H1 (cell line): ENCODE results near the gene NKAPD1. TPM values are rescaled to one million over a fixed set of nuclear protein-coding genes. Genes with fewer than 3 reads are reported as not detected.

Source experiments
- ASH2L ChIP-seq: fragments of 200-600, 300-600 bp; sonication (generic); IDR thresholded peaks from one replicate; pipeline ENCODE4 v1.7.1; 2017; ENCODE audit warnings: low read length
- ATF2 ChIP-seq: IDR thresholded peaks from 2 replicates; pipeline ENCODE4 v1.6.1; 2012; ENCODE audit warnings: low read length, inconsistent platforms
- CBX5 ChIP-seq: fragments of 300-800, 300-1000 bp; sonication (generic); IDR thresholded peaks from 2 replicates; pipeline ENCODE4 v1.7.1; 2016; ENCODE audit warnings: antibody characterized with exemption, low read length, low read depth
- CREB1 ChIP-seq: IDR thresholded peaks from 2 replicates; pipeline ENCODE4 v1.6.1; 2012; ENCODE audit warnings: inconsistent platforms
- EGR1 ChIP-seq: IDR thresholded peaks from 2 replicates; pipeline ENCODE4 v1.6.1; 2011; ENCODE audit warnings: low read depth, low read length, borderline replicate concordance
- GABPA ChIP-seq: IDR thresholded peaks from 2 replicates; pipeline ENCODE4 v1.6.1; 2011; ENCODE audit warnings: mild to moderate bottlenecking, low read length, moderate library complexity, borderline replicate concordance; ENCODE audit not compliant: insufficient read depth
- JUND ChIP-seq: IDR thresholded peaks from 2 replicates; pipeline ENCODE4 v1.6.1; 2011; ENCODE audit warnings: mild to moderate bottlenecking, improper control_type of control experiment, low read length
- KDM5A ChIP-seq: fragments of 200-600 bp; IDR thresholded peaks from 2 replicates; pipeline ENCODE4 v1.7.1; 2012; ENCODE audit warnings: mild to moderate bottlenecking, low read length, inconsistent platforms, mixed read lengths
- PHF8 ChIP-seq: fragments of 200-600 bp; sonication (generic); conservative IDR thresholded peaks from 2 replicates; pipeline ENCODE4 v1.7.1; 2012; ENCODE audit warnings: low read depth, mild to moderate bottlenecking, inconsistent platforms, low read length, moderate library complexity
- POLR2A ChIP-seq, 2 experiments: IDR thresholded peaks; 1 replicate in 1 of 2; 2 replicates in 1 of 2; pipeline ENCODE4 v1.6.1; 2011; ENCODE audit warnings: low read depth in 2 of 2, low read length in 2 of 2, mild to moderate bottlenecking in 2 of 2; ENCODE audit errors: control extremely low read depth in 1 of 2
- POLR2AphosphoS5 ChIP-seq: IDR thresholded peaks from 2 replicates; pipeline ENCODE4 v1.6.1; 2011; ENCODE audit warnings: low read depth, low read length
- RAD21 ChIP-seq, 2 experiments: IDR thresholded peaks in 1 of 2; conservative IDR thresholded peaks in 1 of 2; 2 replicates each; pipeline ENCODE4 v1.6.1; 2011; ENCODE audit warnings: low read depth in 2 of 2, low read length in 2 of 2, improper control_type of control experiment in 1 of 2, inconsistent platforms in 1 of 2, mild to moderate bottlenecking in 1 of 2, moderate library complexity in 1 of 2
- RFX5 ChIP-seq: IDR thresholded peaks from 2 replicates; pipeline ENCODE4 v1.6.1; 2011; ENCODE audit warnings: low read depth, low read length, improper control_type of control experiment, borderline replicate concordance
- SAP30 ChIP-seq: fragments of 300-600 bp; sonication (generic); IDR thresholded peaks from 2 replicates; pipeline ENCODE4 v1.7.1; 2012; ENCODE audit warnings: low read length, moderate library complexity, mild to moderate bottlenecking, inconsistent platforms; ENCODE audit not compliant: insufficient read depth, insufficient replicate concordance
- SIN3A ChIP-seq, 2 experiments: IDR thresholded peaks in 1 of 2; conservative IDR thresholded peaks in 1 of 2; 2 replicates each; pipeline ENCODE4 v1.6.1; 2011 to 2012; ENCODE audit warnings: low read length in 2 of 2, improper control_type of control experiment in 1 of 2, low read depth in 1 of 2, mild to moderate bottlenecking in 1 of 2
- SIX5 ChIP-seq: IDR thresholded peaks from 2 replicates; pipeline ENCODE4 v1.6.1; 2011; ENCODE audit warnings: mild to moderate bottlenecking, low read depth, low read length
- SP1 ChIP-seq: IDR thresholded peaks from 2 replicates; pipeline ENCODE4 v1.6.1; 2011; ENCODE audit warnings: low read depth, low read length
- TAF1 ChIP-seq: IDR thresholded peaks from 2 replicates; pipeline ENCODE4 v1.6.1; 2011; ENCODE audit warnings: mild to moderate bottlenecking, low read depth, low read length
- TBP ChIP-seq: IDR thresholded peaks from 2 replicates; pipeline ENCODE4 v1.6.1; 2011; ENCODE audit warnings: low read depth, low read length, improper control_type of control experiment
- TEAD4 ChIP-seq: IDR thresholded peaks from 2 replicates; pipeline ENCODE4 v1.6.1; 2012; ENCODE audit warnings: low read depth, low read length, inconsistent platforms, mixed read lengths
- YY1 ChIP-seq: IDR thresholded peaks from 2 replicates; pipeline ENCODE4 v1.6.1; 2011; ENCODE audit warnings: low read depth, mild to moderate bottlenecking, low read length
- polyA plus RNA-seq, 7 experiments: library from polyadenylated mRNA; depleted of rRNA in 3 of 7; stranded (reverse) in 5 of 7; unstranded in 2 of 7; fragments of >200 nt in 5 of 7; fragments of 200-250 nt in 2 of 7; gene quantifications; 1 replicate in 5 of 7; 2 replicates in 1 of 7; 4 replicates in 1 of 7; pipeline versions ENCODE4 v1.2.1 to v1.2.3, GENCODE V29; 2011 to 2013; ENCODE audit warnings: missing spikeins in 2 of 7, mixed read lengths in 2 of 7
- total RNA-seq: library from RNA; stranded (reverse); fragmentation: NEBNext Ultra II Directional; extraction: Animal tissue kit (Norgen Biotek cat#: 25700); gene quantifications from 2 replicates; pipeline ENCODE4 v1.2.1, GENCODE V29; 2021

The NKAPD1 gene
- total and polyA plus RNA-seq, 2 of the 8 experiments (the other 6 are each of a cell fraction or from before 2014, with no cell fraction given): 6.7 to 16.7 TPM

- TF ChIP-seq GABPA (peak; percentile 94), CREB1 (peak; percentile 40; the same call in 1 of the 2 replicates), POLR2AphosphoS5 (peak; percentile 53; the same call in 1 of the 2 replicates), KDM5A (peak; percentile 90), PHF8 (peak; percentile 65), ASH2L (peak; percentile 96), SAP30 (peak; percentile 88), YY1 (peak; percentile 27; the same call in 1 of the 2 replicates), TEAD4 (0 out of 2 replicates have a peak, but pooled peaks have one; percentile 22), EGR1 (no peak), TAF1 (peak; percentile 66; the same call in 1 of the 2 replicates), CBX5 (no peak), RFX5 (no peak), ATF2 (peak; percentile 62; the same call in 1 of the 2 replicates), SP1 (0 out of 2 replicates have a peak, but pooled peaks have one; percentile 35), POLR2A (IDR thresholded peaks at IDR 0.05; ENCODE audit: control extremely low read depth in 1 of 2, low read depth in 2 of 2, low read length in 2 of 2) (0 out of 3 replicates have a peak, but pooled peaks of 1 of the 2 experiments have one; percentile 44), TBP (peak; percentile 71; the same call in 1 of the 2 replicates), SIN3A (conservative IDR thresholded peaks at IDR 0.05 in 1 of 2, IDR thresholded peaks at IDR 0.05 in 1 of 2; ENCODE audit: low read depth in 1 of 2, low read length in 2 of 2) (peak; percentile 92 to 98; a peak in 3 of 4 replicates), RAD21 (IDR thresholded peaks at IDR 0.05 in 1 of 2, conservative IDR thresholded peaks at IDR 0.05 in 1 of 2; ENCODE audit: low read depth in 2 of 2, low read length in 2 of 2) (no peak), SIX5 (peak; percentile 17; the same call in 1 of the 2 replicates), JUND (peak; percentile 30; the same call in 1 of the 2 replicates)
Measured at GRCh38 chr11:112073941-112074811, at the start of gene NKAPD1, which contains the start of gene PIH1D2 (continued).
